Thoracic aorta (tissue), 2 donors: ENCODE measurements around the gene ARPC2. TPM values are rescaled to one million over a fixed set of nuclear protein-coding genes. Genes with fewer than 3 reads are reported as not detected.

ENCODE experiments used
- ATAC-seq: fragments of 150-250 bp; one replicate; pipeline ENCODE4 v1.8.0; 2017; ENCODE audit warnings: low read depth; ENCODE audit not compliant: insufficient number of reproducible peaks, low FRiP score
- DNase-seq: peaks from one replicate; pipeline ENCODE4 v3.0.0-alpha.2; 2020; ENCODE audit warnings: low spot score
- H3K27ac ChIP-seq, 2 donors: fragments of 200-600 bp; sonication (generic); 1 replicate in 1 of 2; 2 replicates in 1 of 2; pipeline ENCODE4 v1.5.1; 2016; ENCODE audit warnings: mild to moderate bottlenecking in 2 of 2, moderate library complexity in 2 of 2
- H3K27me3 ChIP-seq: fragments of 200-600 bp; sonication (generic); replicated peaks from 2 replicates; pipeline ENCODE4 v1.6.0; 2016; ENCODE audit warnings: mild to moderate bottlenecking; ENCODE audit not compliant: insufficient read depth
- H3K36me3 ChIP-seq: fragments of 200-600 bp; sonication (generic); one replicate; pipeline ENCODE4 v1.5.1; 2016
- H3K4me1 ChIP-seq, 2 donors: fragments of 200-600 bp; sonication (generic); 1 replicate in 1 of 2; 2 replicates in 1 of 2; pipeline versions ENCODE4 v1.5.1 to v1.6.0; 2016; ENCODE audit warnings: low read depth in 2 of 2, mild to moderate bottlenecking in 1 of 2; ENCODE audit not compliant: control insufficient read depth in 1 of 2
- H3K4me3 ChIP-seq: fragments of 200-600 bp; sonication (generic); 2 replicates; pipeline ENCODE4 v1.5.1; 2016; ENCODE audit warnings: mild to moderate bottlenecking
- H3K9me3 ChIP-seq: fragments of 200-600 bp; sonication (generic); 2 replicates; pipeline ENCODE4 v1.5.1; 2016
- total RNA-seq, 2 donors: library from RNA; depleted of rRNA; stranded (reverse); fragments of >200 nt; gene quantifications; one replicate each; pipeline versions ENCODE4 v1.1.0 to v1.2.3, GENCODE V29; 2016
- TF ChIP-seq, protein P1 (sequence below): fragments of 200-600 bp; sonication (generic); IDR thresholded peaks from one replicate; pipeline ENCODE4 v1.5.1; 2019; ENCODE audit warnings: antibody characterized with exemption

The ARPC2 gene
- total RNA-seq, 2 donors from 2014 or later: 378 to 469 TPM

DNA sequence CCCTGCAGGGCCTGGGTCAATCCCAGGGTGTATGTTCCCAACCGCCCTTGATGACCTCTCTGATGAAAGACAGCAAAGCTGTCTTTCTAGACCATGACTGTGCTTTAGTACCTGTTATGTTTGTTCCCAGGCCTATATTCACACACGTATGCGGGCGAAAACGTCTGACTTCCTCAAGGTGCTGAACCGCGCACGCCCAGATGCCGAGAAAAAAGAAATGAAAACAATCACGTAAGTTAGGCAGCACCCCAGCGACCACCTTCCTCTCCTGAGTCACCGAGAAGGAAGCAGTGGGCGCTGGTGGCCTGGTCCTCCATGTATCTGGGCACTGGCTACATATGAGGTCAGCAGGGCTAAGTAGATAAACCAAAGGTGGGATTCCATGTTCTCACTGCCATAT, 32.7 kb downstream of the ARPC2 start:
- DNase-seq (no peak), ATAC-seq (no peak)
- H3K4me3 ChIP-seq: no peak overlapping the region
- no peaks in the 10 kb centered on the region for H3K9me3 ChIP-seq
- TF ChIP-seq, protein P1, sequence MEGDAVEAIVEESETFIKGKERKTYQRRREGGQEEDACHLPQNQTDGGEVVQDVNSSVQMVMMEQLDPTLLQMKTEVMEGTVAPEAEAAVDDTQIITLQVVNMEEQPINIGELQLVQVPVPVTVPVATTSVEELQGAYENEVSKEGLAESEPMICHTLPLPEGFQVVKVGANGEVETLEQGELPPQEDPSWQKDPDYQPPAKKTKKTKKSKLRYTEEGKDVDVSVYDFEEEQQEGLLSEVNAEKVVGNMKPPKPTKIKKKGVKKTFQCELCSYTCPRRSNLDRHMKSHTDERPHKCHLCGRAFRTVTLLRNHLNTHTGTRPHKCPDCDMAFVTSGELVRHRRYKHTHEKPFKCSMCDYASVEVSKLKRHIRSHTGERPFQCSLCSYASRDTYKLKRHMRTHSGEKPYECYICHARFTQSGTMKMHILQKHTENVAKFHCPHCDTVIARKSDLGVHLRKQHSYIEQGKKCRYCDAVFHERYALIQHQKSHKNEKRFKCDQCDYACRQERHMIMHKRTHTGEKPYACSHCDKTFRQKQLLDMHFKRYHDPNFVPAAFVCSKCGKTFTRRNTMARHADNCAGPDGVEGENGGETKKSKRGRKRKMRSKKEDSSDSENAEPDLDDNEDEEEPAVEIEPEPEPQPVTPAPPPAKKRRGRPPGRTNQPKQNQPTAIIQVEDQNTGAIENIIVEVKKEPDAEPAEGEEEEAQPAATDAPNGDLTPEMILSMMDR: no peak
- H3K27ac ChIP-seq: no peak overlapping the region
- H3K4me1 ChIP-seq: no peaks in the 10 kb centered on the region
- H3K36me3 ChIP-seq: peaks cover 97% of the 10 kb centered on the region
- H3K27me3 ChIP-seq: no peaks in the 10 kb centered on the region

DNA sequence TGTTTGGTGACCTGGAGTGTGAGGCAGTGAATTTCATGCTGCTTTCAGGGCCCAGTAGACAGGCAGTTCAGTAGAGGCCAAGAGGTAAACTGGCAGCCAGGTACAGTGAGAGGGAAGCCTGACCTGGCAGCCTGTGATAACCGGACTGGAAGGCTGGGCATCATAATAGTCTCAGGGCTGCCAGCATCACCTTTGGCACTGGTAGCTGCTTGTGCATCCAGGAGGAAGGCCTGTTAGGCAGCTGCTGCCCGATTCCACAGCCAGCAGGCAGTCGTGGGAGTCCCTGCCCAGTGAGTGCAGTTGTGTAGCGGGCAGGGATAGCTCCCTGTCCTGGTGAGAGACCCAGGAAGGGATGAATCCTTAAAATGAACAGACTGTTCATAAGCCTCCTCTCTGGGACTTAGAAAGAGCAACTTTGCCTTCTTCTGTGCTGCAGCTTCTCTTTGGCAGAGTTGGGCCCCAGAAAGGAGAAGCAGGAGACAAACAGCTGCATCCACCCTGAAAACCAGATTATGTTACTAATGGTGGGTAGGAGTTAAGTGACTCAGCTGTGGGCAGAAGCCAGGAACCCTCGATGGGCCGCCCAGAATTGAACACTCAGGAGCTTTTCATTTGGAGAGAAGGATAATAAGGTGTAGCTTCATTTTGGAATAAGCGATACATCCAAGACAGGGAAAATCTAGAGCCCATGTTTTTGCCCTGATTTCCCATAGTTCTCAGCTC, 35.7 kb downstream of the ARPC2 start:
- Histone ChIP-seq H3K27me3 (no peaks in the 10 kb centered on the region), H3K4me1 (no peaks in the 10 kb centered on the region), H3K36me3 (peaks cover 75% of the 10 kb centered on the region), H3K27ac (peak overlapping the region in 1 of 2 donors; percentile 12), H3K9me3 (no peaks in the 10 kb centered on the region), H3K4me3 (no peak overlapping the region)
- ATAC-seq: no peak
- TF ChIP-seq, protein P1: no peak
- DNase-seq: no peak

DNA sequence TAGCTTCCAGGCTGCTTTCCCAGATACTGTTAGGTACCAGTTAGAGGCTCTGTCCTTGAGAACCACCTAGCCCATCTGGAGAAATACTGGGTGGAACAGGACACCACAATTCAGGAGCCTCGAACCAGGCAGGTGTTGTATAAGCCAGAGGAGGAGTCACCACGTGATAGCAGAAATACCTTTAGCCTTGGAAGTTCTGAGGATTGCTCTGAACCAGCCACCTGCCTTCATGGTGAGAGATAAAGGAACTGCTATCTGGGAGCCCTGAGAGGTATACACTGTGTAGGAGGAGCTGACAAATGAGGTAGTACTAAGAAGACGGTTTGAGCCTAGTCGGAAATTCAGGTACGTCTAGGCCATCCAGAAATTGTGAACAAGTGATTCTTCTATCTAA, 36.2 kb downstream of the ARPC2 start:
- Histone ChIP-seq H3K9me3 (no peaks in the 10 kb centered on the region), H3K36me3 (peaks cover 69% of the 10 kb centered on the region), H3K27me3 (no peaks in the 10 kb centered on the region), H3K4me1 (peaks cover 0 to under 1% of the 10 kb centered on the region in 2 donors), H3K27ac (no peak overlapping the region), H3K4me3 (no peak overlapping the region)
- DNase-seq (no peak), ATAC-seq (no peak)
- TF ChIP-seq, protein P1: no peak

DNA sequence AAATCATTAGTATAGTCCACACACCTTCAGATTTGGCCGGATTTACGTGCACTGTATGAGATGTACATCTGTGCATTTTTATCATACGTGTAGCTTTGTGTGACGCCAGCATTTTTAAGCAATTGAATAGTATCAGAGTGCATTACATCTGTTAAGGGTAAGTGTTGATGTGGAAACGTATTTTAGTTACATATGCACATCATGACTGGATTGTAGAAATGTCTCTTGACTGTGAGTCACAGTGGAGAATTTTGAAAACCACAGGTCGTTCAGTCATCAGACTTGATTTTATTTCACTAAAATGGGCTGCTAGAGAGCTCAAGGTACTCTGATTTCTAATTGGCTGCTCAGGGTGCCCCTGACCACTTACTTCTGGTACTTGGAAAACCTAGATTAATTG, 38.5 kb downstream of the ARPC2 start:
- no peak overlapping the region for H3K27ac ChIP-seq
- DNase-seq: no peak
- no peak for ATAC-seq
- peaks cover 11 to 22% of the 10 kb centered on the region in 2 donors for H3K4me1 ChIP-seq
- H3K27me3 ChIP-seq: no peaks in the 10 kb centered on the region
- TF ChIP-seq, protein P1: no peak
- no peaks in the 10 kb centered on the region for H3K9me3 ChIP-seq
- no peak overlapping the region for H3K4me3 ChIP-seq
- H3K36me3 ChIP-seq: peaks cover 47% of the 10 kb centered on the region

DNA sequence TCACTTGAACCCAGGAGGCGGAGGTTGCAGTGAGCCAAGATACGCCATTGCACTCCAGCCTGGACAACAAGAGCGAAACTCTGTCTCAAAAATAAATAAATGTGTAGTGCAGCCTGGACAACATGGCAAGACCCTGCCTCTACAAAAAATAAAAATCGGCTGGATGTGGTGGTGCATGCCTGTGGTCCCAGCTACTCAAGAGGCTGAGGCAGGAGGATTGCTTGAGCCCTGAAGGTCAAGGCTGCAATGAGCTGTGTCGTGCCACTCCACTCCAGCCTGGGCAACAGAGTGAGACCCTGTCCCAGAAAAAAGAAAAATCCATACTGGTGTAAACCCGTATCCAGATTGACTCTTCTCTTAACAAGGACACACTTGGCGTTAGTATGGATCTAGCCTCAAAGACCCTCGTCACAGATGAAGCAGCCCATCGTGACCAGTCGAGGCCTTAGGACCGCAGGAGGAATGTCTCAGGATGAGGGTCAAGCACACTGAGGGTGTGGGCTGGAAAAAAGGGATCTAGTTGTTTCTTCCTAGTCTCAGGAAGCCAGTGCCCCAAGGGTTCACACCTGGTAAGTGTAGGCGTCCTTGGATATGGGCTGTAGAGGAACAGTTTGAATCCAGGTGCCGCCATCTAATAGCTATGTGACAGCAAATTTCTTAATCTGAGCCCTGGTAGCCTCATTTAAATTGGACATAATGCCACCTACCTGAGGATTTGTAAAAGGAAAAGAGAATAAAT, 39.8 kb downstream of the ARPC2 start:
- ATAC-seq: no peak
- H3K4me3 ChIP-seq: no peak overlapping the region
- no peaks in the 10 kb centered on the region for H3K9me3 ChIP-seq
- no peak for DNase-seq
- H3K36me3 ChIP-seq: peaks cover 34% of the 10 kb centered on the region
- no peaks in the 10 kb centered on the region for H3K27me3 ChIP-seq
- peak overlapping the region in 1 of 2 donors; percentile 37 for H3K27ac ChIP-seq
- H3K4me1 ChIP-seq: peaks cover 15 to 35% of the 10 kb centered on the region in 2 donors
- TF ChIP-seq, protein P1: no peak
